ENCODE results near the gene PLEKHA7. TPM values are rescaled to one million over a fixed set of nuclear protein-coding genes. Genes with fewer than 3 reads are reported as not detected.

The PLEKHA7 gene
- total and polyA plus RNA-seq, 2 of the 13 experiments (the other 11 are each of a cell fraction or from before 2014, with no cell fraction given), result 17.5 to 18.7 TPM

GRCh38 chr11:16921668-16922067 lies 92.5 kb downstream of the PLEKHA7 start:
- Histone ChIP-seq H3K9ac (ENCODE audit: insufficient read depth, low read depth, low read length) (no peak overlapping the region), H3K79me2 (ENCODE audit: insufficient read depth, low read length) (peaks cover 5% of the 10 kb centered on the region), H3K27me3 (ENCODE audit: control insufficient read depth in 1 of 2, insufficient read depth in 2 of 2, low read length in 2 of 2) (no peaks in the 10 kb centered on the region), H3K9me3 (ENCODE audit: low read length) (no peaks in the 10 kb centered on the region), H4K20me1 (ENCODE audit: insufficient read depth, low read length) (peaks cover 41% of the 10 kb centered on the region), H3K36me3 (replicated peaks in 1 of 2; ENCODE audit: control insufficient read depth in 1 of 2, insufficient read depth in 2 of 2, low read length in 2 of 2) (no peaks in the 10 kb centered on the region), H3K4me3 (replicated peaks in 1 of 3; ENCODE audit: insufficient read depth in 1 of 3, low read depth in 2 of 3, low read length in 3 of 3) (no peak overlapping the region), H3K27ac (ENCODE audit: extremely low read length, insufficient read depth, low read length) (no peak overlapping the region), H3K4me2 (ENCODE audit: low read depth, low read length) (no peak overlapping the region), H2AFZ (ENCODE audit: low read length) (no peak overlapping the region), H3K4me1 (ENCODE audit: insufficient read depth, low read length) (peaks cover 25% of the 10 kb centered on the region)
- CTCF ChIA-PET (ENCODE audit: low intra/inter-chr PET ratio, low total read pairs), result no interaction called here
- ATAC-seq, result no peak
- DNase-seq (ENCODE audit: low spot score), result no peak
- FAIRE-seq, result no peak
- TF ChIP-seq RXRB (CRISPR knock-in tag; IDR thresholded peaks at IDR 0.05; ENCODE audit: borderline replicate concordance) (no peak), ZSCAN12 (CRISPR knock-in tag; IDR thresholded peaks at IDR 0.05) (no peak), ATF7-NPFF (CRISPR knock-in tag; IDR thresholded peaks at IDR 0.05; ENCODE audit: low read depth) (no peak), E2F2 (CRISPR knock-in tag; IDR thresholded peaks at IDR 0.05; ENCODE audit: borderline replicate concordance) (no peak), ZNF501 (CRISPR knock-in tag; IDR thresholded peaks at IDR 0.05) (no peak), ZNF576 (CRISPR knock-in tag; IDR thresholded peaks at IDR 0.05) (no peak), ZBTB25 (CRISPR knock-in tag; IDR thresholded peaks at IDR 0.05) (no peak), ZFAT (CRISPR knock-in tag; conservative IDR thresholded peaks at IDR 0.05) (no peak), SRSF4 (IDR thresholded peaks at IDR 0.05; ENCODE audit: low read depth, low read length, poor library complexity, severe bottlenecking) (no peak), ARNT (IDR thresholded peaks at IDR 0.05) (no peak), ZBTB2 (CRISPR knock-in tag; IDR thresholded peaks at IDR 0.05; ENCODE audit: low read depth) (no peak), AHDC1 (CRISPR knock-in tag; IDR thresholded peaks at IDR 0.05; ENCODE audit: borderline replicate concordance) (no peak), HCFC1 (IDR thresholded peaks at IDR 0.05; ENCODE audit: low read depth, low read length) (no peak), MIXL1 (CRISPR knock-in tag; IDR thresholded peaks at IDR 0.05) (no peak), ZKSCAN1 (IDR thresholded peaks at IDR 0.05; ENCODE audit: low read length) (no peak)
- POLR2A ChIA-PET, result interaction anchor here (1.1 kb wide), 1 partner anchor 156 kb away, joined by 3 read pairs; the partner anchor contains the start of gene RPS13
- 94% methylated on average over 4 of the region's 4 CpGs for WGBS (ENCODE audit: low lambda C conversion rate)
- intact Hi-C loops (cut with micrococcal nuclease; ENCODE audit: unreplicated experiment), result loop anchor here (10.0 kb wide), 1 partner anchor 137 kb away; no protein-coding TSS in a partner anchor
- in situ Hi-C loops (cut with HindIII; ENCODE audit: extremely low pct_ligation_motif_present, low pct_unique_long_range_greater_than_20kb), result no loop called here
- BruUV-seq (replicated peaks), result no TSS peak
